ENCODE data around the gene FRMD4A. TPM values are rescaled to one million over a fixed set of nuclear protein-coding genes. Genes with fewer than 3 reads are reported as not detected.

The FRMD4A gene
- total and polyA plus RNA-seq, 12 donors: 17.4 to 43.4 (median 30.3) TPM

GRCh38 chr10:13741438-13741837 is 589.3 kb downstream of the FRMD4A start:
- no peaks in the 10 kb centered on the region for H3K27me3 ChIP-seq
- 90 to 94% methylated on average over 5 of the region's 5 CpGs for WGBS, 2 donors
- H3K9me3 ChIP-seq: no peaks in the 10 kb centered on the region
- intact Hi-C loops (cut with DNase I): no loop called here
- peaks cover 0 to 16% (median 8%) of the 10 kb centered on the region in 9 donors for H3K4me1 ChIP-seq
- ATAC-seq: no peak
- no peak for DNase-seq
- peaks cover 0 to 70% (median 0%) of the 10 kb centered on the region in 9 donors for H3K36me3 ChIP-seq
- H3K27ac ChIP-seq: no peak overlapping the region
- no peak overlapping the region for H3K4me3 ChIP-seq
- TF ChIP-seq, protein P1, sequence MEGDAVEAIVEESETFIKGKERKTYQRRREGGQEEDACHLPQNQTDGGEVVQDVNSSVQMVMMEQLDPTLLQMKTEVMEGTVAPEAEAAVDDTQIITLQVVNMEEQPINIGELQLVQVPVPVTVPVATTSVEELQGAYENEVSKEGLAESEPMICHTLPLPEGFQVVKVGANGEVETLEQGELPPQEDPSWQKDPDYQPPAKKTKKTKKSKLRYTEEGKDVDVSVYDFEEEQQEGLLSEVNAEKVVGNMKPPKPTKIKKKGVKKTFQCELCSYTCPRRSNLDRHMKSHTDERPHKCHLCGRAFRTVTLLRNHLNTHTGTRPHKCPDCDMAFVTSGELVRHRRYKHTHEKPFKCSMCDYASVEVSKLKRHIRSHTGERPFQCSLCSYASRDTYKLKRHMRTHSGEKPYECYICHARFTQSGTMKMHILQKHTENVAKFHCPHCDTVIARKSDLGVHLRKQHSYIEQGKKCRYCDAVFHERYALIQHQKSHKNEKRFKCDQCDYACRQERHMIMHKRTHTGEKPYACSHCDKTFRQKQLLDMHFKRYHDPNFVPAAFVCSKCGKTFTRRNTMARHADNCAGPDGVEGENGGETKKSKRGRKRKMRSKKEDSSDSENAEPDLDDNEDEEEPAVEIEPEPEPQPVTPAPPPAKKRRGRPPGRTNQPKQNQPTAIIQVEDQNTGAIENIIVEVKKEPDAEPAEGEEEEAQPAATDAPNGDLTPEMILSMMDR (IDR thresholded peaks at IDR 0.05): no peak

GRCh38 chr10:13740461-13740860 is 590.3 kb downstream of the FRMD4A start:
- H3K4me3 ChIP-seq: no peak overlapping the region
- DNase-seq (no peak), ATAC-seq (no peak)
- TF ChIP-seq, protein P1 (IDR thresholded peaks at IDR 0.05): no peak
- peaks cover 0 to 70% (median 0%) of the 10 kb centered on the region in 9 donors for H3K36me3 ChIP-seq
- no peak overlapping the region for H3K27ac ChIP-seq
- no peaks in the 10 kb centered on the region for H3K27me3 ChIP-seq
- peaks cover 0 to 16% (median 8%) of the 10 kb centered on the region in 9 donors for H3K4me1 ChIP-seq
- WGBS, 2 donors: 88 to 91% methylated on average over 4 of the region's 4 CpGs
- H3K9me3 ChIP-seq: no peaks in the 10 kb centered on the region
- intact Hi-C loops (cut with DNase I): no loop called here

DNA sequence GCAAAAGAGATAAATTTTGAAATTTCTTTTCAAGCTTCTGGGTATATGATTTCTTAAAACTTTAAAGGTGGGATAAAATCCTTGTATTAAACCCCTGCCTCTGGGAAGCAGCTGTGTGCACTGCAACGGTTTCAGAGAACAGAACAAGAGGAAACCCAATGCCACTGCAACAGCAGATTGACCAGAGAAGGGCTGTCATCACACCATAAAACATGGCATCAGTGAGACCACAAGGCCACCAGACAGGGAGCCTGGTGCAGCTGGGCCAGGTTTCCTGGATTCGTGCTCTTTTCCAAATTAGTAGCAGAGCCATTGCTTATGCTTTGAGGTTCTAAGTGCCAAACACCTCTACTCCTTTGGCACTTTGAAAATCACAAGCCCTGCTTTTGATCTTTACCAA is 591.5 kb downstream of the FRMD4A start:
- Histone ChIP-seq H3K36me3 (peaks cover 0 to 68% (median 0%) of the 10 kb centered on the region in 9 donors), H3K4me3 (no peak overlapping the region), H3K4me1 (peaks cover 0 to 13% (median 8%) of the 10 kb centered on the region in 9 donors), H3K27ac (no peak overlapping the region), H3K9me3 (no peaks in the 10 kb centered on the region), H3K27me3 (no peaks in the 10 kb centered on the region)
- ATAC-seq: no peak
- no peak for DNase-seq
- WGBS, 2 donors: 82 to 84% methylated on average over 2 of the region's 2 CpGs
- TF ChIP-seq, protein P1 (IDR thresholded peaks at IDR 0.05): no peak
- intact Hi-C loops (cut with DNase I): no loop called here

DNA sequence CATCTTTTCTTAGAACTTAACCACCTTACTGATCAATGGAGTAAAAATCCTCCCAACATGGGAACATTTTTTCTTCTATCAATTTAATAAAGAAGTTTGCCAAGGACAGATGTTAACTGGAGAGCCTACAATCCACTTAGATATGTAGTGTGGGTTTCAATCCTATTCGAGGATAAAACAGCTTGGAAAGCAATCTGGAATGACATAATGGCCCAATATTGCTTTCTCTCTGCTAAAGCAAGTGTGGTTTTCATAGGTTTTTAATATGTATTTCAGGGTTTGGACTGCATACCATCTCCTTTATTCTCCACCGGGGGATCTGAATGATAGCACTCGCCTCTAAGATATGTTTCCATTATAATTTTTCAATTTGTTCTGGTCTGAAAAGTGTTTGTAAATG is 594.2 kb downstream of the FRMD4A start:
- WGBS, 2 donors: 87 to 88% methylated on average over 3 of the region's 3 CpGs
- no peak for ATAC-seq

More for the DNA sequence above, 594.2 kb downstream of the FRMD4A start:
- peaks cover 0 to 86% (median 0%) of the 10 kb centered on the region in 9 donors for H3K36me3 ChIP-seq
- H3K4me1 ChIP-seq: no peaks in the 10 kb centered on the region
- H3K27ac ChIP-seq: no peak overlapping the region
- DNase-seq: no peak
- no peak overlapping the region for H3K4me3 ChIP-seq
- TF ChIP-seq, protein P1 (IDR thresholded peaks at IDR 0.05): no peak
- no peaks in the 10 kb centered on the region for H3K27me3 ChIP-seq
- no peaks in the 10 kb centered on the region for H3K9me3 ChIP-seq
- intact Hi-C loops (cut with DNase I): no loop called here

Data from heart right ventricle (tissue), 16 donors.